Thoracic aorta (tissue), 2 donors: ENCODE data around the gene TMEM255B. TPM values are rescaled to one million over a fixed set of nuclear protein-coding genes. Genes with fewer than 3 reads are reported as not detected.

Source experiments
- ATAC-seq: fragments of 150-250 bp; one replicate; pipeline ENCODE4 v1.8.0; 2017; ENCODE audit warnings: low read depth; ENCODE audit not compliant: insufficient number of reproducible peaks, low FRiP score
- DNase-seq: peaks from one replicate; pipeline ENCODE4 v3.0.0-alpha.2; 2020; ENCODE audit warnings: low spot score
- H3K27ac ChIP-seq, 2 donors: fragments of 200-600 bp; sonication (generic); 1 replicate in 1 of 2; 2 replicates in 1 of 2; pipeline ENCODE4 v1.5.1; 2016; ENCODE audit warnings: mild to moderate bottlenecking in 2 of 2, moderate library complexity in 2 of 2
- H3K27me3 ChIP-seq: fragments of 200-600 bp; sonication (generic); replicated peaks from 2 replicates; pipeline ENCODE4 v1.6.0; 2016; ENCODE audit warnings: mild to moderate bottlenecking; ENCODE audit not compliant: insufficient read depth
- H3K36me3 ChIP-seq: fragments of 200-600 bp; sonication (generic); one replicate; pipeline ENCODE4 v1.5.1; 2016
- H3K4me1 ChIP-seq, 2 donors: fragments of 200-600 bp; sonication (generic); 1 replicate in 1 of 2; 2 replicates in 1 of 2; pipeline versions ENCODE4 v1.5.1 to v1.6.0; 2016; ENCODE audit warnings: low read depth in 2 of 2, mild to moderate bottlenecking in 1 of 2; ENCODE audit not compliant: control insufficient read depth in 1 of 2
- H3K4me3 ChIP-seq: fragments of 200-600 bp; sonication (generic); 2 replicates; pipeline ENCODE4 v1.5.1; 2016; ENCODE audit warnings: mild to moderate bottlenecking
- H3K9me3 ChIP-seq: fragments of 200-600 bp; sonication (generic); 2 replicates; pipeline ENCODE4 v1.5.1; 2016
- CTCF ChIP-seq: fragments of 200-600 bp; sonication (generic); IDR thresholded peaks from one replicate; pipeline ENCODE4 v1.5.1; 2019; ENCODE audit warnings: antibody characterized with exemption
- total RNA-seq, 2 donors: library from RNA; depleted of rRNA; stranded (reverse); fragments of >200 nt; gene quantifications; one replicate each; pipeline versions ENCODE4 v1.1.0 to v1.2.3, GENCODE V29; 2016

Gene TMEM255B
- total RNA-seq, 2 donors from 2014 or later = 11.2 to 14.9 TPM

DNA sequence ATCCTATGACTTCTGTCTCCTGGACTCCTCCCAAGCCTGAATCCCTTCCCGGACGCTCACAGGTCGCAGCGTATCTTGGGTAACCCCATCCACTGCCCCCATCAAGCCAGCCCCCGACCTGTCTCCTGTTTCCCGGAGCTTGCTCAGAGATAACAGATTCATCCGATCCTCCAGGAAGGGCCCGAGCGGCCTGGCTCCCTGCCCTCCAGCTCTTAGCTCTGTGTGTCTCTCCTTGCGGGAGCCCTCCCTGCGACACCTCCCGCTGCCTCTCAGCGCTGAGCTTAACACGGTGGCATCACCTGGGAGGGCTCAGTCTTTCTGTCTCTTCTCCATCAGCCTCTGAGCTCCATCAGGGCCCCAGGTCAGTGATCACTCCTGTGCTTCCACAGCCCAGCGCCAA lies 4.3 kb upstream of the TMEM255B start:
- ATAC-seq (no peak), DNase-seq (no peak)
- H3K27ac ChIP-seq = no peak overlapping the region
- H3K36me3 ChIP-seq = no peaks in the 10 kb centered on the region
- H3K9me3 ChIP-seq = no peaks in the 10 kb centered on the region
- no peaks in the 10 kb centered on the region for H3K27me3 ChIP-seq
- no peak for TF ChIP-seq CTCF
- peaks cover 4 to 9% of the 10 kb centered on the region in 2 donors for H3K4me1 ChIP-seq
- H3K4me3 ChIP-seq = no peak overlapping the region

GRCh38 chr13:113756441-113757097 lies 2.5 kb upstream of the TMEM255B start:
- Histone ChIP-seq H3K36me3 (no peaks in the 10 kb centered on the region), H3K27me3 (no peaks in the 10 kb centered on the region), H3K4me1 (peaks cover 4 to 12% of the 10 kb centered on the region in 2 donors), H3K4me3 (no peak overlapping the region), H3K27ac (no peak overlapping the region), H3K9me3 (no peaks in the 10 kb centered on the region)
- TF ChIP-seq CTCF = no peak
- ATAC-seq (no peak), DNase-seq (no peak)

DNA sequence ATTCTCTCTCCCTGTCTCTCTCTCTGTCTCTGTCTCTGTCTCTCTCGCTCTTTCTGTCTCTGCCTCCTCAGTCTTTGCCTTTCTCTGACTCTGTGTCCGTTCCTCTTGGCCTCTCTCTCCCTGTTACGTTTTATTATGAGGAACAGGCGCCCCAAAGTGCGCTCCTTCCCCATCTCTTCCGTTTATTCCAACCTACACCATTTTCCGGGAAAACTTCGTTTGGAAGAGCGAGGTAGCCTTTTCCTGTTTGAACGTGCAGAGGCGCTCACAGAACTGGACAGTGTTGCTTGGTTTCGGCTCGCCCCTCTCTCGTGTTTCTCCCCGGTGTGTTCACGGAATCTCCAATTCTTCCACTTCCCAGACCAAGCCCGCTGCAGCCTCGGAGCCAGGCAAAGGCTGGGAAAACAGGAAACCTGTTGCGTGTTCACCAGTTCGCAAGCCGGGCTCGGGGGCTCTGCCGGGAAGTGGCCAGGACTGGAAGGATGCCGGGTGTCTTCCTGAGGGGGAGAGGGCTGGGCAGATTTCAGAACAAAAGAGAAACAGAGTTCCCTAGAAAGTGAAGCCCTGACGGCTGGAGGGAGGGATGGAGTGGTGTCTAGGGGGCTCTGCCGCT lies 605 bp downstream of the TMEM255B start:
- Histone ChIP-seq H3K36me3 (no peaks in the 10 kb centered on the region), H3K27ac (peak overlapping the region; percentile 4 to 65), H3K4me1 (peaks cover 4 to 12% of the 10 kb centered on the region in 2 donors), H3K27me3 (no peaks in the 10 kb centered on the region), H3K9me3 (no peaks in the 10 kb centered on the region), H3K4me3 (peak overlapping the region; percentile 77)
- DNase-seq (no peak), ATAC-seq (peak; percentile 8)
- no peak for TF ChIP-seq CTCF

GRCh38 chr13:113761136-113761535 lies 2.1 kb downstream of the TMEM255B start:
- Histone ChIP-seq H3K36me3 (no peaks in the 10 kb centered on the region), H3K9me3 (no peaks in the 10 kb centered on the region), H3K27me3 (no peaks in the 10 kb centered on the region), H3K4me3 (no peak overlapping the region), H3K27ac (no peak overlapping the region), H3K4me1 (peaks cover 4 to 12% of the 10 kb centered on the region in 2 donors)
- ATAC-seq = no peak
- no peak for TF ChIP-seq CTCF
- DNase-seq = no peak

GRCh38 chr13:113762075-113762474 lies 3.0 kb downstream of the TMEM255B start:
- no peak for TF ChIP-seq CTCF

More at GRCh38 chr13:113762075-113762474, 3.0 kb downstream of the TMEM255B start:
- ATAC-seq = no peak
- H3K27me3 ChIP-seq = no peaks in the 10 kb centered on the region
- no peak for DNase-seq
- H3K4me3 ChIP-seq = no peak overlapping the region
- H3K4me1 ChIP-seq = peaks cover 4 to 12% of the 10 kb centered on the region in 2 donors
- H3K27ac ChIP-seq = no peak overlapping the region
- no peaks in the 10 kb centered on the region for H3K9me3 ChIP-seq
- no peaks in the 10 kb centered on the region for H3K36me3 ChIP-seq
